IMR-90 (cell line): ENCODE measurements around the gene NMNAT3. TPM values are rescaled to one million over a fixed set of nuclear protein-coding genes. Genes with fewer than 3 reads are reported as not detected.

Experiments
- ATAC-seq: fragments of 200-7000 bp; cut with Tn5 transposase; 2 replicates; pipeline ENCODE4 v1.9.1; 2020; ENCODE audit warnings: low read depth, mild to moderate bottlenecking, moderate library complexity
- BruUV-seq: library from RNA; stranded (reverse); fragments of 400-500 nt; replicated peaks from 2 replicates; lab custom pipeline; 2021; lab: Mats Ljungman, UMichigan
- CTCF ChIA-PET: fragments of 300-600 bp; formaldehyde crosslinking; extraction: SDS; loops from one replicate; lab custom pipeline; 2021; ENCODE audit warnings: antibody characterized with exemption; lab: Yijun Ruan, JAX
- POLR2A ChIA-PET: fragments of 300-600 bp; sonication (Branson Sonifier 250); formaldehyde crosslinking; loops from one replicate; lab custom pipeline; 2022; ENCODE audit warnings: antibody characterized with exemption; ENCODE audit not compliant: unreplicated experiment; lab: Charles Lee
- DNase-seq: peaks from one replicate; pipeline ENCODE4 v3.0.0; 2013
- H2AFZ ChIP-seq: replicated peaks from 2 replicates; pipeline ENCODE3; 2013; ENCODE audit warnings: low read length, mild to moderate bottlenecking; ENCODE audit not compliant: poor library complexity
- H2AK5ac ChIP-seq: 2 replicates; pipeline ENCODE4 v1.6.1; 2013; ENCODE audit warnings: low read depth, low read length, inconsistent platforms
- H2AK9ac ChIP-seq: replicated peaks from 2 replicates; pipeline ENCODE3; 2013; ENCODE audit warnings: mild to moderate bottlenecking, low read depth, low read length, moderate library complexity; ENCODE audit not compliant: poor library complexity
- H2BK120ac ChIP-seq: 2 replicates; pipeline ENCODE4 v1.6.1; 2013; ENCODE audit warnings: low read depth, low read length, inconsistent platforms
- H2BK15ac ChIP-seq: 3 replicates; pipeline ENCODE4 v1.6.1; 2013; ENCODE audit warnings: low read depth, low read length, inconsistent platforms
- H2BK20ac ChIP-seq: 2 replicates; pipeline ENCODE4 v1.6.1; 2013; ENCODE audit warnings: low read depth, mild to moderate bottlenecking, inconsistent platforms, low read length, moderate library complexity
- H2BK5ac ChIP-seq: 2 replicates; pipeline ENCODE4 v1.6.1; 2013; ENCODE audit warnings: mild to moderate bottlenecking, low read depth, low read length, inconsistent platforms; ENCODE audit not compliant: poor library complexity, severe bottlenecking
- H3K14ac ChIP-seq: replicated peaks from 2 replicates; pipeline ENCODE4 v1.6.1; 2013; ENCODE audit warnings: low read depth, low read length, inconsistent platforms
- H3K18ac ChIP-seq: 2 replicates; pipeline ENCODE4 v1.6.1; 2013; ENCODE audit warnings: low read depth, low read length, control low read depth
- H3K23ac ChIP-seq: 2 replicates; pipeline ENCODE4 v1.6.1; 2013; ENCODE audit warnings: low read depth, low read length, inconsistent platforms
- H3K27ac ChIP-seq: 2 replicates; pipeline ENCODE4 v1.5.1; 2013; ENCODE audit warnings: mild to moderate bottlenecking, control low read depth, low read length; ENCODE audit not compliant: insufficient read depth
- H3K27me3 ChIP-seq: 2 replicates; pipeline ENCODE4 v1.6.1; 2013; ENCODE audit warnings: low read length; ENCODE audit not compliant: control insufficient read depth, insufficient read depth
- H3K36me3 ChIP-seq: 2 replicates; pipeline ENCODE4 v1.6.1; 2013; ENCODE audit warnings: low read length, mixed read lengths; ENCODE audit not compliant: control insufficient read depth, insufficient read depth
- H3K4ac ChIP-seq: 2 replicates; pipeline ENCODE4 v1.6.1; 2013; ENCODE audit warnings: low read depth, low read length, inconsistent platforms
- H3K4me1 ChIP-seq: 2 replicates; pipeline ENCODE4 v1.6.1; 2013; ENCODE audit warnings: low read length, mixed read lengths; ENCODE audit not compliant: control insufficient read depth, insufficient read depth
- H3K4me2 ChIP-seq: 2 replicates; pipeline ENCODE4 v1.6.1; 2013; ENCODE audit warnings: low read depth, mild to moderate bottlenecking, control low read depth, low read length, moderate library complexity
- H3K4me3 ChIP-seq: 2 replicates; pipeline ENCODE4 v1.5.1; 2013; ENCODE audit warnings: low read depth, mild to moderate bottlenecking, control low read depth, low read length, moderate library complexity; ENCODE audit not compliant: insufficient read depth
- H3K56ac ChIP-seq: 2 replicates; pipeline ENCODE4 v1.6.1; 2013; ENCODE audit warnings: low read length, inconsistent platforms; ENCODE audit not compliant: insufficient read depth; ENCODE audit errors: extremely low read depth
- H3K79me1 ChIP-seq, 2 experiments: 2 replicates each; pipeline ENCODE4 v1.6.1; 2013; ENCODE audit warnings: low read length in 2 of 2, inconsistent platforms in 1 of 2, low read depth in 1 of 2
- H3K9ac ChIP-seq: 2 replicates; pipeline ENCODE4 v1.6.1; 2013; ENCODE audit warnings: low read depth, low read length, control low read depth
- H3K9me1 ChIP-seq: 2 replicates; pipeline ENCODE4 v1.6.1; 2013; ENCODE audit warnings: low read length, inconsistent platforms; ENCODE audit not compliant: insufficient read depth
- H3K9me3 ChIP-seq: 2 replicates; pipeline ENCODE4 v1.6.1; 2013; ENCODE audit warnings: low read length; ENCODE audit not compliant: control insufficient read depth, insufficient read depth
- H4K20me1 ChIP-seq: 2 replicates; pipeline ENCODE4 v1.6.1; 2013; ENCODE audit warnings: low read length, inconsistent platforms; ENCODE audit not compliant: insufficient read depth
- H4K5ac ChIP-seq: 2 replicates; pipeline ENCODE4 v1.6.1; 2013; ENCODE audit warnings: mild to moderate bottlenecking, low read depth, low read length, control low read depth
- H4K8ac ChIP-seq, 2 experiments: 2 replicates each; pipeline ENCODE4 v1.6.1; 2013; ENCODE audit warnings: low read depth in 2 of 2, low read length in 2 of 2, control low read depth in 1 of 2, inconsistent platforms in 1 of 2
- H4K91ac ChIP-seq: 2 replicates; pipeline ENCODE4 v1.6.1; 2013; ENCODE audit warnings: low read depth, low read length, inconsistent platforms; ENCODE audit not compliant: insufficient read depth
- BHLHE40 ChIP-seq: fragments of 150-350 bp; IDR thresholded peaks from 2 replicates; pipeline ENCODE4 v1.6.1; 2016; ENCODE audit warnings: mild to moderate bottlenecking, low read depth, low read length
- CEBPB ChIP-seq: IDR thresholded peaks from 2 replicates; pipeline ENCODE4 v1.6.1; 2012; ENCODE audit warnings: low read depth, low read length, improper control_type of control experiment
- CHD1 ChIP-seq: IDR thresholded peaks from 2 replicates; pipeline ENCODE4 v1.6.1; 2012; ENCODE audit warnings: low read depth, low read length, improper control_type of control experiment
- ELK1 ChIP-seq: fragments of 150-350 bp; IDR thresholded peaks from 2 replicates; pipeline ENCODE4 v1.6.1; 2016; ENCODE audit warnings: low read depth, mild to moderate bottlenecking, low read length, moderate library complexity, borderline replicate concordance
- FOS ChIP-seq: fragments of 150-350 bp; IDR thresholded peaks from 2 replicates; pipeline ENCODE4 v1.6.1; 2016; ENCODE audit warnings: low read depth, low read length
- MAFK ChIP-seq: IDR thresholded peaks from 2 replicates; pipeline ENCODE4 v1.6.1; 2012; ENCODE audit warnings: low read depth, low read length, improper control_type of control experiment
- MAZ ChIP-seq: IDR thresholded peaks from 2 replicates; pipeline ENCODE4 v1.6.1; 2012; ENCODE audit warnings: low read depth, mild to moderate bottlenecking, low read length, improper control_type of control experiment, moderate library complexity, borderline replicate concordance
- NFE2L2 ChIP-seq: fragments of 150-350 bp; IDR thresholded peaks from 2 replicates; pipeline ENCODE4 v1.6.1; 2016; ENCODE audit warnings: low read depth, mild to moderate bottlenecking, low read length
- POLR2A ChIP-seq: IDR thresholded peaks from 2 replicates; pipeline ENCODE4 v1.6.1; 2012; ENCODE audit warnings: mild to moderate bottlenecking, low read depth, low read length
- RAD21 ChIP-seq: IDR thresholded peaks from 2 replicates; pipeline ENCODE4 v1.6.1; 2012; ENCODE audit warnings: low read length, improper control_type of control experiment
- RCOR1 ChIP-seq: IDR thresholded peaks from 2 replicates; pipeline ENCODE4 v1.6.1; 2012; ENCODE audit warnings: mild to moderate bottlenecking, low read length, improper control_type of control experiment; ENCODE audit not compliant: insufficient replicate concordance
- RFX5 ChIP-seq: IDR thresholded peaks from 2 replicates; pipeline ENCODE4 v1.8.0; 2012; ENCODE audit warnings: low read depth, mild to moderate bottlenecking, low read length, moderate library complexity
- SMC3 ChIP-seq: fragments of 150-350 bp; IDR thresholded peaks from 2 replicates; pipeline ENCODE4 v1.6.1; 2016; ENCODE audit warnings: low read depth, mild to moderate bottlenecking, antibody characterized with exemption, low read length, moderate library complexity
- WGBS, 2 experiments: methylation state at CpG; one replicate each; pipeline versions ENCODE4 v1.1.5 to v1.1.7; 2013; ENCODE audit warnings: missing lambda C conversion rate in 2 of 2; ENCODE audit not compliant: insufficient read length in 1 of 2; ENCODE audit errors: extremely low coverage in 2 of 2; 5-methylcytosine and 5-hydroxymethylcytosine counted together
- dilution Hi-C: fragments of 300-500 bp; cut with HindIII; formaldehyde crosslinking; loops from one replicate; pipeline ENCODE4 v1.14.3; 2018; ENCODE audit warnings: low sequenced_read_pairs; ENCODE audit not compliant: unreplicated experiment
- in situ Hi-C: fragments of 300-500 bp; cut with MboI; formaldehyde crosslinking; loops from 3 replicates; pipeline ENCODE4 v1.14.3; 2019; ENCODE audit warnings: low sequenced_read_pairs, inconsistent platforms, mixed read lengths
- intact Hi-C: fragments of 100-400 bp; cut with micrococcal nuclease; formaldehyde crosslinking; loops from 2 replicates; pipeline ENCODE4 v1.10.0; 2022
- polyA plus RNA-seq, 3 experiments: library from polyadenylated mRNA; depleted of rRNA; stranded (reverse); fragments of >200 nt; gene quantifications; 2 replicates each; pipeline ENCODE4 v1.2.3, GENCODE V29; 2012; ENCODE audit warnings: low replicate concordance in 1 of 3
- total RNA-seq: library from RNA; depleted of rRNA; stranded (reverse); fragments of >200 nt; gene quantifications from 2 replicates; pipeline ENCODE4 v1.2.3, GENCODE V29; 2012

The NMNAT3 gene
- total and polyA plus RNA-seq, 2 of the 4 experiments (the other 2 are of a cell fraction) = 0.12 to 0.36 TPM

GRCh38 chr3:139640456-139640855 lies 37.3 kb downstream of the NMNAT3 start:
- no peaks in the 10 kb centered on the region for H4K20me1 ChIP-seq
- no CpG with 5 or more reads among the region's 1 CpG for WGBS, 2 experiments
- H3K79me1 ChIP-seq = no peaks in the 10 kb centered on the region
- no peak overlapping the region for H3K4me2 ChIP-seq
- no peak overlapping the region for H3K56ac ChIP-seq
- no TSS peak for BruUV-seq
- H3K36me3 ChIP-seq = no peaks in the 10 kb centered on the region
- no peak overlapping the region for H4K5ac ChIP-seq
- ChIA-PET POLR2A (no interaction called here), CTCF (no interaction called here)
- no peaks in the 10 kb centered on the region for H3K9me1 ChIP-seq
- H2BK15ac ChIP-seq = no peak overlapping the region
- no peaks in the 10 kb centered on the region for H3K27me3 ChIP-seq
- no peak overlapping the region for H2BK120ac ChIP-seq
- ATAC-seq = no peak
- H2BK20ac ChIP-seq = no peak overlapping the region
- no peak overlapping the region for H3K14ac ChIP-seq
- H3K27ac ChIP-seq = no peak overlapping the region
- in situ Hi-C loops = no loop called here
- intact Hi-C loops = no loop called here
- H3K4me1 ChIP-seq = no peaks in the 10 kb centered on the region
- H2AFZ ChIP-seq = no peak overlapping the region
- no peak overlapping the region for H4K91ac ChIP-seq
- dilution Hi-C loops = no loop called here
- no peak overlapping the region for H2BK5ac ChIP-seq
- no peak overlapping the region for H3K4me3 ChIP-seq
- H2AK5ac ChIP-seq = no peak overlapping the region
- no peak overlapping the region for H4K8ac ChIP-seq
- no peak overlapping the region for H2AK9ac ChIP-seq
- no peak overlapping the region for H3K23ac ChIP-seq
- no peak for DNase-seq
- H3K9me3 ChIP-seq = no peaks in the 10 kb centered on the region
- no peak overlapping the region for H3K18ac ChIP-seq
- H3K4ac ChIP-seq = no peak overlapping the region
- TF ChIP-seq ELK1 (no peak), MAZ (no peak), SMC3 (no peak), NFE2L2 (no peak), RFX5 (no peak), BHLHE40 (no peak), RCOR1 (no peak), CHD1 (no peak), RAD21 (no peak), FOS (no peak), CEBPB (no peak), MAFK (no peak), POLR2A (no peak)
- no peak overlapping the region for H3K9ac ChIP-seq
